Liver (tissue), 3 donors: ENCODE data around the gene RETREG1.

ENCODE experiments used
- EGR1 ChIP-seq, 2 donors: IDR thresholded peaks; 2 replicates each; pipeline ENCODE4 v1.6.1; 2016 to 2018; ENCODE audit warnings: antibody characterized with exemption in 2 of 2, low read depth in 2 of 2
- GABPA ChIP-seq, 2 donors: IDR thresholded peaks in 1 of 2; conservative IDR thresholded peaks in 1 of 2; 2 replicates each; pipeline ENCODE4 v1.6.1; 2016; ENCODE audit warnings: antibody characterized with exemption in 2 of 2, mild to moderate bottlenecking in 1 of 2, moderate library complexity in 1 of 2
- JUND ChIP-seq, 2 donors: IDR thresholded peaks; 2 replicates each; pipeline ENCODE4 v1.6.1; 2016; ENCODE audit warnings: antibody characterized with exemption in 2 of 2
- SP1 ChIP-seq: IDR thresholded peaks from 2 replicates; pipeline ENCODE4 v1.6.1; 2018; ENCODE audit warnings: antibody characterized with exemption, mild to moderate bottlenecking
- TAF1 ChIP-seq: conservative IDR thresholded peaks from 2 replicates; pipeline ENCODE4 v1.6.1; 2016; ENCODE audit warnings: antibody characterized with exemption, mild to moderate bottlenecking
- YY1 ChIP-seq: IDR thresholded peaks from 2 replicates; pipeline ENCODE4 v1.6.1; 2016; ENCODE audit warnings: antibody characterized with exemption, mild to moderate bottlenecking
- TF ChIP-seq, protein P1 (sequence below): fragments of 150-350 bp; IDR thresholded peaks from 2 replicates; pipeline ENCODE4 v1.5.1; 2017; ENCODE audit warnings: improper control_type of control experiment, low read depth, low read length; ENCODE audit not compliant: missing input control
- TF ChIP-seq, protein P2 (sequence below): IDR thresholded peaks from 2 replicates; pipeline ENCODE4 v1.6.1; 2016; ENCODE audit warnings: antibody characterized with exemption, mild to moderate bottlenecking
- TF ChIP-seq, protein P3 (sequence below): IDR thresholded peaks from 2 replicates; pipeline ENCODE4 v1.6.1; 2016; ENCODE audit warnings: antibody characterized with exemption
- TF ChIP-seq, protein P4 (sequence below): IDR thresholded peaks from 2 replicates; pipeline ENCODE4 v1.6.1; 2016; ENCODE audit warnings: antibody characterized with exemption
- donor health status: healthy.
- donor health status: healthy.

DNA sequence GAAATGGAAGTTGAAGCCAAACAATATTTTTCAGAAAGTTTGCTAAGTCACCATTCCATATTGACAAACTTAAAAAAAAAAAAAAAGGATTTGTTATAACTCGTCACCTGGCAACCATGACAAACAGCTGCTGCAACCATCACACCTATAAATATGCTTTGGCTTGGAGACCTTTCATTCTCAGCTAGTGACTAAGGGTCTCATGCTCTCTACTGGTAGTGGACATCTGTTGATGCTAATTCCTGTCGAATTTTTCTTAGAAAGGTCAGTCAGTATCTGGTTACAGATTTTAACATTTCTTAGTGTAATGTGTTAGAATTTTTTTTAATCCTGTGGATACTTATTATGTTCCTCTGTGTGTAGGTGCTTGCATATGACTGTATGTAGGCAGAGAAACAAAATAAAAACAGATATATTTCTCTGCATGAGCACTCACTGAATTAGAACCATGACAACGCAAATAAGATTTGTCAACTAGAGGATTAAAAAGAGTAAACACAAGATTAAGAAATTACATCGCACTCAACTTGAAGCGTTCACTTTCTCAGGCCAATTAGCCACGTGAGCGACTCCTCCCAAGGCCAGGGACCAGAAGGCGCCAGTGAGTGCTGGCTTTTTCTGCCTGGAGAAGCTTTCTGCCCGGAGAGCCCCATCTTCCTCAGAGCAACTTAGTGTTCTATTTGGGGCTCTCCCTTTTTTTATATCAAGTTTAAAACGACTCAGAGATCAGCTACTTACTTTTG lies 124.2 kb downstream of the RETREG1 start:
- no peak for TF ChIP-seq TAF1
- TF ChIP-seq, protein P1, sequence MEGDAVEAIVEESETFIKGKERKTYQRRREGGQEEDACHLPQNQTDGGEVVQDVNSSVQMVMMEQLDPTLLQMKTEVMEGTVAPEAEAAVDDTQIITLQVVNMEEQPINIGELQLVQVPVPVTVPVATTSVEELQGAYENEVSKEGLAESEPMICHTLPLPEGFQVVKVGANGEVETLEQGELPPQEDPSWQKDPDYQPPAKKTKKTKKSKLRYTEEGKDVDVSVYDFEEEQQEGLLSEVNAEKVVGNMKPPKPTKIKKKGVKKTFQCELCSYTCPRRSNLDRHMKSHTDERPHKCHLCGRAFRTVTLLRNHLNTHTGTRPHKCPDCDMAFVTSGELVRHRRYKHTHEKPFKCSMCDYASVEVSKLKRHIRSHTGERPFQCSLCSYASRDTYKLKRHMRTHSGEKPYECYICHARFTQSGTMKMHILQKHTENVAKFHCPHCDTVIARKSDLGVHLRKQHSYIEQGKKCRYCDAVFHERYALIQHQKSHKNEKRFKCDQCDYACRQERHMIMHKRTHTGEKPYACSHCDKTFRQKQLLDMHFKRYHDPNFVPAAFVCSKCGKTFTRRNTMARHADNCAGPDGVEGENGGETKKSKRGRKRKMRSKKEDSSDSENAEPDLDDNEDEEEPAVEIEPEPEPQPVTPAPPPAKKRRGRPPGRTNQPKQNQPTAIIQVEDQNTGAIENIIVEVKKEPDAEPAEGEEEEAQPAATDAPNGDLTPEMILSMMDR: no peak
- TF ChIP-seq, protein P2, sequence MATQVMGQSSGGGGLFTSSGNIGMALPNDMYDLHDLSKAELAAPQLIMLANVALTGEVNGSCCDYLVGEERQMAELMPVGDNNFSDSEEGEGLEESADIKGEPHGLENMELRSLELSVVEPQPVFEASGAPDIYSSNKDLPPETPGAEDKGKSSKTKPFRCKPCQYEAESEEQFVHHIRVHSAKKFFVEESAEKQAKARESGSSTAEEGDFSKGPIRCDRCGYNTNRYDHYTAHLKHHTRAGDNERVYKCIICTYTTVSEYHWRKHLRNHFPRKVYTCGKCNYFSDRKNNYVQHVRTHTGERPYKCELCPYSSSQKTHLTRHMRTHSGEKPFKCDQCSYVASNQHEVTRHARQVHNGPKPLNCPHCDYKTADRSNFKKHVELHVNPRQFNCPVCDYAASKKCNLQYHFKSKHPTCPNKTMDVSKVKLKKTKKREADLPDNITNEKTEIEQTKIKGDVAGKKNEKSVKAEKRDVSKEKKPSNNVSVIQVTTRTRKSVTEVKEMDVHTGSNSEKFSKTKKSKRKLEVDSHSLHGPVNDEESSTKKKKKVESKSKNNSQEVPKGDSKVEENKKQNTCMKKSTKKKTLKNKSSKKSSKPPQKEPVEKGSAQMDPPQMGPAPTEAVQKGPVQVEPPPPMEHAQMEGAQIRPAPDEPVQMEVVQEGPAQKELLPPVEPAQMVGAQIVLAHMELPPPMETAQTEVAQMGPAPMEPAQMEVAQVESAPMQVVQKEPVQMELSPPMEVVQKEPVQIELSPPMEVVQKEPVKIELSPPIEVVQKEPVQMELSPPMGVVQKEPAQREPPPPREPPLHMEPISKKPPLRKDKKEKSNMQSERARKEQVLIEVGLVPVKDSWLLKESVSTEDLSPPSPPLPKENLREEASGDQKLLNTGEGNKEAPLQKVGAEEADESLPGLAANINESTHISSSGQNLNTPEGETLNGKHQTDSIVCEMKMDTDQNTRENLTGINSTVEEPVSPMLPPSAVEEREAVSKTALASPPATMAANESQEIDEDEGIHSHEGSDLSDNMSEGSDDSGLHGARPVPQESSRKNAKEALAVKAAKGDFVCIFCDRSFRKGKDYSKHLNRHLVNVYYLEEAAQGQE: no peak
- no peak for TF ChIP-seq YY1
- TF ChIP-seq EGR1 (IDR thresholded peaks at IDR 0.05; ENCODE audit: low read depth in 2 of 2): no peak
- no peak for TF ChIP-seq GABPA (IDR thresholded peaks at IDR 0.05 in 1 of 2, conservative IDR thresholded peaks at IDR 0.05 in 1 of 2)
- TF ChIP-seq SP1: no peak
- TF ChIP-seq, protein P3, sequence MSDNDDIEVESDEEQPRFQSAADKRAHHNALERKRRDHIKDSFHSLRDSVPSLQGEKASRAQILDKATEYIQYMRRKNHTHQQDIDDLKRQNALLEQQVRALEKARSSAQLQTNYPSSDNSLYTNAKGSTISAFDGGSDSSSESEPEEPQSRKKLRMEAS: no peak
- no peak for TF ChIP-seq JUND (IDR thresholded peaks at IDR 0.05)
- TF ChIP-seq, protein P4, sequence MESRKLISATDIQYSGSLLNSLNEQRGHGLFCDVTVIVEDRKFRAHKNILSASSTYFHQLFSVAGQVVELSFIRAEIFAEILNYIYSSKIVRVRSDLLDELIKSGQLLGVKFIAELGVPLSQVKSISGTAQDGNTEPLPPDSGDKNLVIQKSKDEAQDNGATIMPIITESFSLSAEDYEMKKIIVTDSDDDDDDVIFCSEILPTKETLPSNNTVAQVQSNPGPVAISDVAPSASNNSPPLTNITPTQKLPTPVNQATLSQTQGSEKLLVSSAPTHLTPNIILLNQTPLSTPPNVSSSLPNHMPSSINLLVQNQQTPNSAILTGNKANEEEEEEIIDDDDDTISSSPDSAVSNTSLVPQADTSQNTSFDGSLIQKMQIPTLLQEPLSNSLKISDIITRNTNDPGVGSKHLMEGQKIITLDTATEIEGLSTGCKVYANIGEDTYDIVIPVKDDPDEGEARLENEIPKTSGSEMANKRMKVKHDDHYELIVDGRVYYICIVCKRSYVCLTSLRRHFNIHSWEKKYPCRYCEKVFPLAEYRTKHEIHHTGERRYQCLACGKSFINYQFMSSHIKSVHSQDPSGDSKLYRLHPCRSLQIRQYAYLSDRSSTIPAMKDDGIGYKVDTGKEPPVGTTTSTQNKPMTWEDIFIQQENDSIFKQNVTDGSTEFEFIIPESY: no peak
